Progenitor cell of endocrine pancreas (in vitro differentiated cells): ENCODE measurements around the gene C5orf63. TPM values are rescaled to one million over a fixed set of nuclear protein-coding genes. Genes with fewer than 3 reads are reported as not detected.

ENCODE experiments used
- DNase-seq: peaks from one replicate; pipeline ENCODE4 v3.0.0; 2021; ENCODE audit warnings: low spot score; ENCODE audit not compliant: unreplicated experiment
- H3K27ac Mint-ChIP-seq: 2 replicates; pipeline ENCODE4 v1.8.0; 2021; ENCODE audit warnings: mild to moderate bottlenecking, moderate library complexity, mixed read lengths
- H3K27me3 Mint-ChIP-seq: 2 replicates; pipeline ENCODE4 v1.8.0; 2021; ENCODE audit warnings: mixed read lengths
- H3K36me3 Mint-ChIP-seq: 2 replicates; pipeline ENCODE4 v1.8.0; 2022; ENCODE audit warnings: mixed read lengths; ENCODE audit not compliant: insufficient read depth
- H3K4me1 Mint-ChIP-seq: 2 replicates; pipeline ENCODE4 v1.8.0; 2021; ENCODE audit warnings: low read depth, mixed read lengths
- H3K4me3 Mint-ChIP-seq: 2 replicates; pipeline ENCODE4 v1.8.0; 2021; ENCODE audit warnings: low read depth, mild to moderate bottlenecking, moderate library complexity, mixed read lengths
- H3K9me3 Mint-ChIP-seq: 2 replicates; pipeline ENCODE4 v1.8.0; 2021; ENCODE audit warnings: low read depth, mixed read lengths
- total RNA-seq: library from RNA; stranded (reverse); gene quantifications from 2 replicates; pipeline ENCODE4 v1.2.1, GENCODE V29; 2021
- TF ChIP-seq, protein P1 (sequence below): fragments of 200-600 bp; sonication (generic); IDR thresholded peaks from one replicate; pipeline ENCODE4 v1.5.0; 2021; ENCODE audit warnings: antibody characterized with exemption, mild to moderate bottlenecking; ENCODE audit not compliant: unreplicated experiment

C5orf63 gene
- total RNA-seq, 1 donor from 2014 or later = 9.9 TPM

DNA sequence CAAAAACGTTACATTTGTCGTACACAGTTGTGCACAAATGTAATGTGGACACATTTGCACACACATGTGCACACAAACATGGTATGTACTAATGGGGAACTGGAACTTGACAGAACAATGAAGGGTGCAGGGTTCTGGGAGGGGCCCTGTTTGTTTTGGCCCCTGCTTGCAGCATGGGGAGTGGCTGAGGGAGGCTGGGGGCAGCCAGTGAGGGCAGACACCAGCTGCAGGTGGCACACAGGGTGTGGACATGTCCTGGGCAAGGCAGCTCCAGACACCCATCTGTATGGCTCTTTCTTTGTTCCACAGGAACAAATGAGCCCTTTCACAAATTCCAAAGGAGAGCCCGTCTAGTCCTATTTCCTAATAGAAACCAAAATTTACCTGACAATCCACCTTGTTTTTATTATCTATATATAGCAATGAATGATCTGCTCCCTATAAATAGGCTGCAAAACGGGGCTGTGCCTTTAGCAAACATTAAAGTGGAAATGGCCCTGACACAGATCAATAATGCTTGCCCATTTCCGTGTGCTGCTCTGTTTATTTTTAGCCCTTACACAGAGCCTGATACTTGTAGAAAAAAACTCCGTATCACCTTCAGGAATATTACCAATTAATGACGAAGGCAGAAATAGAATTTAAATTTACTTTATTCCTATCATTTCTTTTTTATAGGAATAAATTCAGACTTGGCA, 69.4 kb downstream of the C5orf63 start:
- peaks cover 18% of the 10 kb centered on the region for H3K4me1 Mint-ChIP-seq
- H3K9me3 Mint-ChIP-seq = peaks cover 4% of the 10 kb centered on the region
- no peak for DNase-seq
- H3K27me3 Mint-ChIP-seq = no peaks in the 10 kb centered on the region
- no peak overlapping the region for H3K4me3 Mint-ChIP-seq
- peak overlapping the region; percentile 84 for H3K27ac Mint-ChIP-seq
- peaks cover 1% of the 10 kb centered on the region for H3K36me3 Mint-ChIP-seq
- TF ChIP-seq, protein P1, sequence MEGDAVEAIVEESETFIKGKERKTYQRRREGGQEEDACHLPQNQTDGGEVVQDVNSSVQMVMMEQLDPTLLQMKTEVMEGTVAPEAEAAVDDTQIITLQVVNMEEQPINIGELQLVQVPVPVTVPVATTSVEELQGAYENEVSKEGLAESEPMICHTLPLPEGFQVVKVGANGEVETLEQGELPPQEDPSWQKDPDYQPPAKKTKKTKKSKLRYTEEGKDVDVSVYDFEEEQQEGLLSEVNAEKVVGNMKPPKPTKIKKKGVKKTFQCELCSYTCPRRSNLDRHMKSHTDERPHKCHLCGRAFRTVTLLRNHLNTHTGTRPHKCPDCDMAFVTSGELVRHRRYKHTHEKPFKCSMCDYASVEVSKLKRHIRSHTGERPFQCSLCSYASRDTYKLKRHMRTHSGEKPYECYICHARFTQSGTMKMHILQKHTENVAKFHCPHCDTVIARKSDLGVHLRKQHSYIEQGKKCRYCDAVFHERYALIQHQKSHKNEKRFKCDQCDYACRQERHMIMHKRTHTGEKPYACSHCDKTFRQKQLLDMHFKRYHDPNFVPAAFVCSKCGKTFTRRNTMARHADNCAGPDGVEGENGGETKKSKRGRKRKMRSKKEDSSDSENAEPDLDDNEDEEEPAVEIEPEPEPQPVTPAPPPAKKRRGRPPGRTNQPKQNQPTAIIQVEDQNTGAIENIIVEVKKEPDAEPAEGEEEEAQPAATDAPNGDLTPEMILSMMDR = no peak

DNA sequence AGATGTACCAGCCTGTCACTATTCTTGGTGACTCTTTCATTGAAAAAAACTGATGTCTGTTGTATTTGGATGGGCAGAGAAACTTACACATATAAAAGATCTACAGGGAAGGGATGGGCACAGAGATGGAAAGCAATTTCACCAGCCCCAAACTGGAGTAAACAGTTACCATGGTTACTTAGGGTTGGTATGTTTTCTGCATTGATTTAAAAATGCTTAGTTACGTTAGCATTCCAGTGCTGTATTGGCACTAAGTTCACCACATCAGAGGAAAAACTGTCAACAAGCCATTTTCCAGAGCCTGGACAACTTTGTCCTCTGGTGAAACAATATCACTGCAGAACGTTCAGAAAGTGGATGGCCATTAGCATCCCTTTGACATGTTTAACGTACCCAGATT, 70.9 kb downstream of the C5orf63 start:
- no peak overlapping the region for H3K4me3 Mint-ChIP-seq
- H3K27ac Mint-ChIP-seq = no peak overlapping the region
- peaks cover 1% of the 10 kb centered on the region for H3K36me3 Mint-ChIP-seq
- DNase-seq = no peak
- H3K27me3 Mint-ChIP-seq = no peaks in the 10 kb centered on the region
- H3K4me1 Mint-ChIP-seq = peaks cover 20% of the 10 kb centered on the region
- H3K9me3 Mint-ChIP-seq = peaks cover 4% of the 10 kb centered on the region
- TF ChIP-seq, protein P1 = no peak

DNA sequence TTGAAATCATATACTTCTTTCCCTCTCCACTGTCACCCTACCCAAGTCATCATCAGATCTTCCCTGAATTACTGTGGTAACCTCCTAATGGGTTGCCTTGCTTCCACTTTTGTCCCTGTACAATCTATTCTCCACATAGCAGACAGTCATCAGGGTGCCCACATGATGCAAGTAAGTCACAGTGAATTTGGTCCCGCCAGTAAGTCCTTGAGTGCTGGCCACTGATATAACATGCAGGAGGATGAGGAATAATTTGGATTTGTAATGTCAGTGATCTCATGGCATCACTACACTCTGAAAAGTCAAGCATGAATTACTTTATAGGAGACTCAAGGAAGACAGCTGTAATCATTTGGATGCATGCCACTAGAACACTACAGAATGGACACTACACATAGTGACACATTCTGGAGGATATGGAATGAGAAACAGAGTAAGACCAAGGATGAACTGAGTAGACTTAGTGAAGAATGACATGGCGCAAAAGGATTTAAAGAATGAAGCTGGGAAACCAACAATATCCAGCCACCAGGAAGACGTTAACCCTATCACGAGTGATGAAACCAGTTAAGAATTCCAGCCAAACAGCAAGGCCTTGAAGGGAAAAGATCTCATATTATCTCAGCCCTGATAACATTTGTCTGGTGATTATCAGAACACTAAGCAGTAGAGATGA, 71.5 kb downstream of the C5orf63 start:
- Mint-ChIP-seq H3K9me3 (peaks cover 4% of the 10 kb centered on the region), H3K4me3 (no peak overlapping the region), H3K36me3 (peaks cover 1% of the 10 kb centered on the region), H3K27ac (no peak overlapping the region), H3K27me3 (no peaks in the 10 kb centered on the region), H3K4me1 (peaks cover 20% of the 10 kb centered on the region)
- TF ChIP-seq, protein P1 = no peak
- no peak for DNase-seq

Other genes starting within 250 kb of the C5orf63 start
- 10.3 and 11.6 TPM in 2 replicates for gene MARCHF3, start 42.9 kb downstream of the C5orf63 start, total RNA-seq
- 8.2 and 12.5 TPM in 2 replicates for gene MEGF10, start 217.3 kb upstream of the C5orf63 start, total RNA-seq